Retinal pigment epithelial cell (primary cell): Measurements from ENCODE around the gene MNS1.

Experiments
- DNase-seq: peaks from one replicate; pipeline ENCODE4 v3.0.0-alpha.2; 2010; ENCODE audit warnings: low read depth
- H3K4me3 ChIP-seq: 2 replicates; pipeline ENCODE4 v1.5.1; 2011; ENCODE audit warnings: mild to moderate bottlenecking, low read length, control low read depth, moderate library complexity
- TF ChIP-seq, protein P1 (sequence below): conservative IDR thresholded peaks from 2 replicates; pipeline ENCODE4 v1.5.1; 2011; ENCODE audit warnings: low read depth, low read length, control low read depth, inconsistent platforms

Gene MNS1

DNA sequence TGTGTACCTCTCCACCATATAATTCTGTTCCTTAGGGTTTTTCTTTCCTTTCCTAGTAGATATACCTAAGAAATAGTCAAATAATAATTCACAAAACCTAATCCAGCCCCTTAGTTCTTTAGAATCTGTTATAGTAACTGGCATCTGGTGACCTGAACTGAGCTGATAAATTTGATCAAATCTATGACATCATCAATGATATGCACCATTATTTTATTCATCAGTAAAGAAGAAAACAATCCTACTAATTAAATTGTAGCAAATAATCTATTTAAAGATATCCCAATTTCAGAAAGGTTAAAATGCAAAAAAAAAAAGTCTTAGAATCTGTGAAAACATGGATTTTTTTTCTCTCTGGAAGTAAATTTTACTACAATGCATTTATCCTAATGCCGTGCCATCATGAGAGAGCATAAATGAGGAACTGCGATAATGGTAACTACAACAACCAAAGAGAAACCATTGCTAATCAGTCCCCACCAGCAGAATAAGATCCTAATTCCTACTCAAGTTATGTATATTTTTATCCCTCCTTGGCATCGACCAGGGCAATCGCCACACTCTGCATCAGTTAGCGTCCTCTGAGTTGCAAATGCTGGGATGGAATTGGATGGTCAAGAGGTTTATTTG lies 6.6 kb upstream of the MNS1 start:
- no peak for DNase-seq
- TF ChIP-seq, protein P1, sequence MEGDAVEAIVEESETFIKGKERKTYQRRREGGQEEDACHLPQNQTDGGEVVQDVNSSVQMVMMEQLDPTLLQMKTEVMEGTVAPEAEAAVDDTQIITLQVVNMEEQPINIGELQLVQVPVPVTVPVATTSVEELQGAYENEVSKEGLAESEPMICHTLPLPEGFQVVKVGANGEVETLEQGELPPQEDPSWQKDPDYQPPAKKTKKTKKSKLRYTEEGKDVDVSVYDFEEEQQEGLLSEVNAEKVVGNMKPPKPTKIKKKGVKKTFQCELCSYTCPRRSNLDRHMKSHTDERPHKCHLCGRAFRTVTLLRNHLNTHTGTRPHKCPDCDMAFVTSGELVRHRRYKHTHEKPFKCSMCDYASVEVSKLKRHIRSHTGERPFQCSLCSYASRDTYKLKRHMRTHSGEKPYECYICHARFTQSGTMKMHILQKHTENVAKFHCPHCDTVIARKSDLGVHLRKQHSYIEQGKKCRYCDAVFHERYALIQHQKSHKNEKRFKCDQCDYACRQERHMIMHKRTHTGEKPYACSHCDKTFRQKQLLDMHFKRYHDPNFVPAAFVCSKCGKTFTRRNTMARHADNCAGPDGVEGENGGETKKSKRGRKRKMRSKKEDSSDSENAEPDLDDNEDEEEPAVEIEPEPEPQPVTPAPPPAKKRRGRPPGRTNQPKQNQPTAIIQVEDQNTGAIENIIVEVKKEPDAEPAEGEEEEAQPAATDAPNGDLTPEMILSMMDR, result no peak

DNA sequence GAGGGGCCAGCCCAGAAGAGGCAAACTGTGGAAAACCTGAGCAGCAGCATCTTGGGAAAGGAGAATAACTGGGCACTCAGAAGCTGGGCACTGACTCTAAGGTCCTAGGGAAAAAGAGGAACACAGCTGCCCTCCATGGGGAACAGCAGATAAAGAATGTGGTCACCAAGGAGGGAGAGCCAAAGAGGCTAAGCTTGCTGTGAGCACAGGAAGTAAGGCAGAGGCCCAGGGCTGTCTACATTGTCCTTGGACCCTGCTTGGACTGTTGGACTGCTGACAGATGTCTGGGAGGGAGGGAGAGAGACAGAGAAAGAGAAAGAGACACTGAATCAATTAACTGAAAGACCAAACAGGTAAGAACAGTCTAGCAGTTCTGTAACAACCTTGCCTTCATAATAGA lies 4.5 kb upstream of the MNS1 start:
- no peak overlapping the region for H3K4me3 ChIP-seq
- TF ChIP-seq, protein P1, result no peak
- DNase-seq, result no peak

More for the DNA sequence above, 6.6 kb upstream of the MNS1 start:
- no peak overlapping the region for H3K4me3 ChIP-seq

DNA sequence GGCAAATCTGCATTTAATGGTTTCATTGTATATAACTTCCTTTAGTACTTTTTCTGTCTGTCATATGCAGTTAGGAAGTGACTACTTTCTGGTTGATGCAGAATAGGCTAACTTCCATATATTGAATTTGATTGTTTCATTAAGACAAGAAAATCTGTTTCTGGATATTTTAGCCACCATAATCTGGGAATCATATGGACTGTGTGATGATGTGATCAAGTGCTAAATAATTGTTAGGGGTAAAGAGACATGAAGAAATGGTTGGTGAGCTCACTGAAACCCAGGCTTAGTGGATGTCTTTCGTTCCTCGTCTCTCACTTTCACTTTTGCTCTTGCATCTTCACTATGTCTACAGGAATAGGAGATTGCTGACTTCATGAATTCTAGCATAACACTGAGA lies 3.5 kb upstream of the MNS1 start:
- no peak for DNase-seq
- TF ChIP-seq, protein P1, result no peak
- H3K4me3 ChIP-seq, result no peak overlapping the region

DNA sequence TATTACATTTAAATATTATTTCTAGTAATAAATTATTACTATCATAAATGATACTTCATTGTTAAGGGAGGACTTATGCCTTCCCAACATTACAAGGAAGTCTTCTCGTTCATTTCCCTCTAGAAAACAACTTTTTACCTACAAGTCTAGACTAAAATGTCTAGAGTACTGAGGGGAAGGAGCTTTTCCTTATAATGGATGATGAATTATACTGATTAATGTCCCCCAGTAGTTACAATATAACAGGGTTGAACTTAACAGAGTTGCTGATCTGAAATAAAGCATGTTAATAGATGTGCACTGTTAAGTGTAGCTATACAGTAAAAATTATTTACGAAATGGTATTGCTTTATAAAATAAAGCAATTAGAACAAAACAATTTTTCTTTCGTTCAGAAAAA lies 2.7 kb upstream of the MNS1 start:
- DNase-seq, result no peak
- TF ChIP-seq, protein P1, result no peak
- no peak overlapping the region for H3K4me3 ChIP-seq

DNA sequence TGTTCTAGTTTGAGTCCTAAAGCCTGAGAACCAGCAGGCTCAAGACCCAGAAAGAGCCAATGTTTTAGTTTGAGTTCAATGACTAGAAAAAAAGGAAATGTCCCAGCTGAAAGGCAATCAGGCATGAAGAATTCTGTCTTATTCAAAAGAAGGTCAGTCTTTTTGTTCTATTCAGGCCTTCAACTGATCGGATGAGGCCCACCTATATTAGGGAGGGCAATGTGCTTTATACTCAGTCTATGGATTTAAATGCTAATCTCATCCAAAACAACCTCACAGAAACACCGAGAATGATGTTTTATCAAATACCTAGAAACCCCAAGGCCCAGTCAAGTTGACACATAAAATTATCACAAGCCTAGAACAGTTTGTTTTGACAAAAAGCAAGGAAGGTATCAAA lies 4.0 kb downstream of the MNS1 start:
- DNase-seq, result no peak
- TF ChIP-seq, protein P1, result no peak
- no peak overlapping the region for H3K4me3 ChIP-seq

DNA sequence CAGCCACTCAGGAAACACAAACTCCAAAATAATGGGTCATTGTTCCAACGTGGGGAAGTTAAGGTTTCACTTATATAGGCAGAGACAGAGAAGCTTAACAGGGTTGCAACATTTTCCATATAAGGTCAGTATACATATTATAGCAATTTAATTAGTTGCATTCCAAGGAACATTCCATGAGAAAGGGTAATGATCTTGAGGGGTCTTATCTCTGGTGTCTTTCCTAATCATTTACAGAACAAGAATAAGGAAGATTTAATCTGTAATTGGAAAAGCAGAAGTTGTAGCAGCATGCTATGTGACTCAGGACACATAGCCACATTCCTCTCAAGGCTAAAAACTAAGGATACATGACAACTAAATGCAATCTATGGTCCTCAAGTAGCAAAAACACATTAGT lies 4.9 kb downstream of the MNS1 start:
- DNase-seq, result peak; percentile 28
- H3K4me3 ChIP-seq, result no peak overlapping the region
- TF ChIP-seq, protein P1, result no peak

DNA sequence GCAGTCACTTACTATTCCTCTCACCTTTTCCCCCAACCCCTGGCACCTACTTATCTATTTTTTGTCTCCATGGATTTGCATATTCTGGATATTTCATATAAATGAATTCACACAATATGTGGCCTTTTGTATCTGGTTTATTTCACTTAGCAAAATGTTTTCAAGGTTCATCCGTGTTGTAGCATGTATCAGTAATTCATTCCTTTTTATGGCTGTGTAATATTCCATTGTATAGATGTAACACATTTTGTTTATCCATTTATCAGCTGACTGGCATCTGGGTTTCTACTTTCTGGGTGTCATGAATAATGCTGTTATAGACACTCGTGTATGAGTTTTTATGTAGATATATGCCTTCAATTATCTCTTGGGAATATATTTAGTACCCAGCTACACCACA lies 5.8 kb downstream of the MNS1 start:
- H3K4me3 ChIP-seq, result no peak overlapping the region
- DNase-seq, result no peak
- TF ChIP-seq, protein P1, result no peak
